ENCODE results near the gene TMEM272. TPM values are rescaled to one million over a fixed set of nuclear protein-coding genes. Genes with fewer than 3 reads are reported as not detected.

The TMEM272 gene
- total and polyA plus RNA-seq, 2 of the 4 experiments (the other 2 are of a cell fraction) = not detected

DNA sequence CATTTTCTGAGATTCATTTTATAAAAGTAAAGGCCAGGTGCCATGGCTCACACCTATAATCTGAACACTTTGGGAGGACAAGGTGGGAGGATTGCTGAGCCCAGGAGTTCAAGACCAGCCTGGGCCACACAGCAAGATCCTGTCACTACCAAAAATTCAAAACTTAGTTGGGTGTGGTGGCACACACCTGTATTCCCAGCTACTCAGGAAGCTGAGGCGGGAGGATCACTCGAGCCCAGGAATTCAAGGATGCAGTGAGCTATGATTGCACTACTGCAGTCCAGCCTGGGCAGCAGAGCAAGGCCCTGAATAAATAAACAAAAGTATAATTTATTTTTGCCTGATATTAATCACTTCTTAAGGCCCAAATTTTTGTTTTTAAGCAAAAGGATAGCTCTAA, 81.5 kb downstream of the TMEM272 start:
- H3K4me2 ChIP-seq (ENCODE audit: low read depth, low read length) = no peak overlapping the region
- POLR2A ChIA-PET (ENCODE audit: unreplicated experiment) = no interaction called here
- H3K79me1 ChIP-seq (ENCODE audit: low read depth in 1 of 2, low read length in 2 of 2) = peaks cover 8 to 40% of the 10 kb centered on the region in 2 experiments; a peak in 3 of 4 replicates
- H3K4me1 ChIP-seq (ENCODE audit: control insufficient read depth, insufficient read depth, low read length) = peaks cover 23% of the 10 kb centered on the region
- H2BK15ac ChIP-seq (ENCODE audit: low read depth, low read length) = no peak overlapping the region
- dilution Hi-C loops (cut with HindIII; ENCODE audit: low sequenced_read_pairs, unreplicated experiment) (no loop called here), intact Hi-C loops (cut with micrococcal nuclease) (loop anchor here (10.0 kb wide), 1 partner anchor 309 kb away; the partner anchor contains the start of gene INTS6), in situ Hi-C loops (cut with MboI; ENCODE audit: low sequenced_read_pairs) (no loop called here)
- H4K8ac ChIP-seq (ENCODE audit: low read depth in 2 of 2, low read length in 2 of 2) = no peak overlapping the region
- peak overlapping the region; percentile 54; the same call in 1 of the 2 replicates for H2AK5ac ChIP-seq (ENCODE audit: low read depth, low read length)
- H3K9ac ChIP-seq (ENCODE audit: low read depth, low read length) = no peak overlapping the region
- no peak overlapping the region for H3K14ac ChIP-seq (replicated peaks; ENCODE audit: low read depth, low read length)
- CTCF ChIA-PET = interaction anchor here (1.0 kb wide), 1 partner anchor 173 kb away, joined by 3 read pairs; no protein-coding TSS in a partner anchor
- no peak overlapping the region for H2AK9ac ChIP-seq (replicated peaks; ENCODE audit: low read depth, low read length, poor library complexity)
- DNase-seq = no peak
- H3K56ac ChIP-seq (ENCODE audit: extremely low read depth, insufficient read depth, low read length) = no peak overlapping the region
- no peaks in the 10 kb centered on the region for H3K27me3 ChIP-seq (ENCODE audit: control insufficient read depth, insufficient read depth, low read length)
- no peak overlapping the region for H3K23ac ChIP-seq (ENCODE audit: low read depth, low read length)
- peaks cover 4% of the 10 kb centered on the region for H3K36me3 ChIP-seq (ENCODE audit: control insufficient read depth, insufficient read depth, low read length)
- no peak overlapping the region for H4K5ac ChIP-seq (ENCODE audit: low read depth, low read length)
- no peak overlapping the region for H2BK5ac ChIP-seq (ENCODE audit: low read depth, low read length, poor library complexity, severe bottlenecking)
- H3K9me3 ChIP-seq (ENCODE audit: control insufficient read depth, insufficient read depth, low read length) = no peaks in the 10 kb centered on the region
- no peak for ATAC-seq (ENCODE audit: low read depth)
- no peak overlapping the region for H3K4me3 ChIP-seq (ENCODE audit: insufficient read depth, low read depth, low read length)
- no peak for TF ChIP-seq CEBPB (IDR thresholded peaks at IDR 0.05; ENCODE audit: low read depth, low read length)
- TF ChIP-seq, protein P1, sequence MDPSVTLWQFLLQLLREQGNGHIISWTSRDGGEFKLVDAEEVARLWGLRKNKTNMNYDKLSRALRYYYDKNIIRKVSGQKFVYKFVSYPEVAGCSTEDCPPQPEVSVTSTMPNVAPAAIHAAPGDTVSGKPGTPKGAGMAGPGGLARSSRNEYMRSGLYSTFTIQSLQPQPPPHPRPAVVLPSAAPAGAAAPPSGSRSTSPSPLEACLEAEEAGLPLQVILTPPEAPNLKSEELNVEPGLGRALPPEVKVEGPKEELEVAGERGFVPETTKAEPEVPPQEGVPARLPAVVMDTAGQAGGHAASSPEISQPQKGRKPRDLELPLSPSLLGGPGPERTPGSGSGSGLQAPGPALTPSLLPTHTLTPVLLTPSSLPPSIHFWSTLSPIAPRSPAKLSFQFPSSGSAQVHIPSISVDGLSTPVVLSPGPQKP (IDR thresholded peaks at IDR 0.05; ENCODE audit: borderline replicate concordance, low read depth, low read length) = no peak
- TF ChIP-seq NFE2L2 (IDR thresholded peaks at IDR 0.05; ENCODE audit: low read depth, low read length) = no peak
- TF ChIP-seq BHLHE40 (IDR thresholded peaks at IDR 0.05; ENCODE audit: low read depth, low read length) = no peak
- TF ChIP-seq RFX5 (IDR thresholded peaks at IDR 0.05; ENCODE audit: low read depth, low read length) = no peak
- no peak for TF ChIP-seq FOS (IDR thresholded peaks at IDR 0.05; ENCODE audit: low read depth, low read length)
- TF ChIP-seq POLR2A (IDR thresholded peaks at IDR 0.05; ENCODE audit: low read depth, low read length) = no peak
- TF ChIP-seq MAZ (IDR thresholded peaks at IDR 0.05; ENCODE audit: borderline replicate concordance, low read depth, low read length) = no peak
- no peak for TF ChIP-seq RAD21 (IDR thresholded peaks at IDR 0.05; ENCODE audit: low read length)
- TF ChIP-seq SMC3 (IDR thresholded peaks at IDR 0.05; ENCODE audit: low read depth, low read length) = no peak
- no peak for TF ChIP-seq RCOR1 (IDR thresholded peaks at IDR 0.05; ENCODE audit: insufficient replicate concordance, low read length)
- no peak for TF ChIP-seq MAFK (IDR thresholded peaks at IDR 0.05; ENCODE audit: low read depth, low read length)
- TF ChIP-seq, protein P2, sequence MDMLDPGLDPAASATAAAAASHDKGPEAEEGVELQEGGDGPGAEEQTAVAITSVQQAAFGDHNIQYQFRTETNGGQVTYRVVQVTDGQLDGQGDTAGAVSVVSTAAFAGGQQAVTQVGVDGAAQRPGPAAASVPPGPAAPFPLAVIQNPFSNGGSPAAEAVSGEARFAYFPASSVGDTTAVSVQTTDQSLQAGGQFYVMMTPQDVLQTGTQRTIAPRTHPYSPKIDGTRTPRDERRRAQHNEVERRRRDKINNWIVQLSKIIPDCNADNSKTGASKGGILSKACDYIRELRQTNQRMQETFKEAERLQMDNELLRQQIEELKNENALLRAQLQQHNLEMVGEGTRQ (IDR thresholded peaks at IDR 0.05; ENCODE audit: low read depth, low read length) = no peak
- TF ChIP-seq, protein P3, sequence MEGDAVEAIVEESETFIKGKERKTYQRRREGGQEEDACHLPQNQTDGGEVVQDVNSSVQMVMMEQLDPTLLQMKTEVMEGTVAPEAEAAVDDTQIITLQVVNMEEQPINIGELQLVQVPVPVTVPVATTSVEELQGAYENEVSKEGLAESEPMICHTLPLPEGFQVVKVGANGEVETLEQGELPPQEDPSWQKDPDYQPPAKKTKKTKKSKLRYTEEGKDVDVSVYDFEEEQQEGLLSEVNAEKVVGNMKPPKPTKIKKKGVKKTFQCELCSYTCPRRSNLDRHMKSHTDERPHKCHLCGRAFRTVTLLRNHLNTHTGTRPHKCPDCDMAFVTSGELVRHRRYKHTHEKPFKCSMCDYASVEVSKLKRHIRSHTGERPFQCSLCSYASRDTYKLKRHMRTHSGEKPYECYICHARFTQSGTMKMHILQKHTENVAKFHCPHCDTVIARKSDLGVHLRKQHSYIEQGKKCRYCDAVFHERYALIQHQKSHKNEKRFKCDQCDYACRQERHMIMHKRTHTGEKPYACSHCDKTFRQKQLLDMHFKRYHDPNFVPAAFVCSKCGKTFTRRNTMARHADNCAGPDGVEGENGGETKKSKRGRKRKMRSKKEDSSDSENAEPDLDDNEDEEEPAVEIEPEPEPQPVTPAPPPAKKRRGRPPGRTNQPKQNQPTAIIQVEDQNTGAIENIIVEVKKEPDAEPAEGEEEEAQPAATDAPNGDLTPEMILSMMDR (conservative IDR thresholded peaks at IDR 0.05; ENCODE audit: low read depth, low read length) = no peak
- no peak for TF ChIP-seq CHD1 (IDR thresholded peaks at IDR 0.05; ENCODE audit: low read depth, low read length)
- TF ChIP-seq MXI1 (IDR thresholded peaks at IDR 0.05; ENCODE audit: borderline replicate concordance, low read depth, low read length) = no peak
- H3K18ac ChIP-seq (ENCODE audit: low read depth, low read length) = no peak overlapping the region
- no peak overlapping the region; the same call in 1 of the 2 replicates for H3K4ac ChIP-seq (ENCODE audit: low read depth, low read length)
- no CpG with 5 or more reads among the region's 2 CpGs for WGBS, 2 experiments (ENCODE audit: extremely low coverage in 2 of 2, insufficient read length in 1 of 2)
- H2BK20ac ChIP-seq (ENCODE audit: low read depth, low read length) = no peak overlapping the region
- no peak overlapping the region for H2BK120ac ChIP-seq (ENCODE audit: low read depth, low read length)
- no peak overlapping the region for H4K91ac ChIP-seq (ENCODE audit: insufficient read depth, low read depth, low read length)
- TSS peak; percentile 4 for BruUV-seq (replicated peaks)
- peaks cover 18% of the 10 kb centered on the region for H4K20me1 ChIP-seq (ENCODE audit: insufficient read depth, low read length)
- no peak overlapping the region for H2AFZ ChIP-seq (replicated peaks; ENCODE audit: low read length, poor library complexity)
- H3K9me1 ChIP-seq (ENCODE audit: insufficient read depth, low read length) = peaks cover 28% of the 10 kb centered on the region
- H3K27ac ChIP-seq (ENCODE audit: insufficient read depth, low read length) = no peak overlapping the region
